NCI-H1417 treated with DMSO at 0.1 percent for 48 hours (cell line): ENCODE data around the gene ATP2C2.

ENCODE experiments used
- DNase-seq: peaks from one replicate; lab custom pipeline; 2025; lab: John Stamatoyannopoulos, UW

The ATP2C2 gene

DNA sequence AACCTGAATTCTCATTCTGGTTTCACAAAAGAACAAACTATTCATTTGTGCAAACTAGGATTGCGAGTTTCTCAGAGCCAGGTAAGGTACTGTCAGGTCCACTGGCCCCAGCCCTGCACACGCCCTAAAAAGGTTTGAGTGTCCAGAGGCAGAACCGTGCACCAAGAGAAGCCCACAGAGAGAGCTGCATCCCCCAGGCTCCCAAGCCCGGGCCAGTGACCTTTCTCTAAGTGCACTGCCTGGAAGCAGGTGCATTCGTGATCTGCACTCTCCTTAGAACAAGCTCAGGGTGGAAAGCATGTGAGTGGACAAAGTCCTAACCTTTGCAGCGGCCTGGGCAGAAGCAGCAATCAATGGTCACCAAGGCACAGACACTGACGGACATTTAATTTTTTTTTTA lies 109.3 kb downstream of the ATP2C2 start:
- DNase-seq, result no peak

DNA sequence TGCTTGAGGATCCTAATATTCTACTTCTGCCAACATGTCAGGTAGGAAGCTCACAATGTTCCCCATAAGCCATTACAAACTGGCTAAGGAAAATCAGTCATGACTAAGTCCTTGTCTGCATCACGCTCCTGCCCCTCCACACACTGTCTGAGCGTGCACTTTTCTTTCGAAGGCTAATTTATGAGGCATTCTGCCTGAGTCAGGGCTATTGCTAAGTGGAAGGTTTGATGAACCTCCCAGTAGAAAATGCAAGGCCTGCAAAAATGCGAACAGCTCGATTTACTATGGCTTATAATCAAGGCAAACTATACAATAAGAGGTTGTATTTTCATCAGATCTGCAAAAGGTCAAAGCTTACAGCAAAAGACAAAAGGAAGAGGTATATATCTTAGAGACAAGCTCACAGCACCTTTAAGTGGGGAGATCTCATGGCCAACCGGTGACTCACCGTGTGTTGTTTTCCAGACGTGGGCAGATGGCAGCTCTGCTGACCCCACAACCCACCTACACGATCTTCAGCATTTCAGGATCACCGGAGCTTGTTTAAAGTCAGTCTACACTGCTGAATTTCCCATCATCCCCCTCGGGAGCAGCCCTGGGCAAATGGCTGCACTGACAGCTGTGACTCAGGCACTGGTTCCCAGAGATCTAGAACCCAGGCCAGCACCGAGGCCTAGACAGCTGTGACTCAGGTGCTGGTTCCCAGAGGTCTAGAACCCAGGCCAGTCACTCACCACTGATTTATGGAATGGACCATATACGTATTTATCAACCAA lies 110.0 kb downstream of the ATP2C2 start:
- DNase-seq, result no peak

GRCh38 chr16:84479716-84480450 lies 111.5 kb downstream of the ATP2C2 start:
- DNase-seq, result no peak

DNA sequence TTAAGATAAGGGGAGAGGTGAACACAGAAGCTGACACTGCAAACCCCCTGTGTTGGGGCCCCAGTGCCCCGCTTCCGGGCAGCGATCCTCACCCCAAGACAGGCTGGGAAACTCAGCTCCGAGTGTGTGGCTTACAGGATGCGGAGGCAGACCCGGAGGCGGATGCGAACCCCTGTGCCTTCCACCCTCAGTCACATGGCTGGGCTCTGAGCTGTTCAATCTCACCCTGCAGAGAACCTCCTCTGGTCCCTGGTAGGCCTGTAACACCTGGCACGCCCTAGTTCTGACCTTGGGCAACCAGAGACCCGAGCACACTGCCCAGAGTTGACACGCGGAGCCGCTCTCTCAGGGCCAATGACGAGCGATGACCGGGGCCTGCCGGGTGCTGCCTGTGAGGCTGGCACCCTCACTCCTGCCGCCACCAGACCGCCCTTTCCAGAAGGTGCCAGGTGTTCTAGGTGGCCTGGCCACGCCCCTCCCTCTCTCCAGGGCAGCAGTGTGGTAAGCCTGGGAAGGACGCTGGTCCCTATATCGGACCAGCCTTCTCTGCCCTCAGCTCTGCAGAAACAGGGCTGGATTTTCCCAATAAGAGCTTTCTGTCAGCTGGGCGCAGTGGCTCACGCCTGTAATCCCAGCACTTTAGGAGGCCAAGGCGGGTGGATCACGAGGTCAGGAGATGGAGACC lies 112.9 kb downstream of the ATP2C2 start:
- no peak for DNase-seq

DNA sequence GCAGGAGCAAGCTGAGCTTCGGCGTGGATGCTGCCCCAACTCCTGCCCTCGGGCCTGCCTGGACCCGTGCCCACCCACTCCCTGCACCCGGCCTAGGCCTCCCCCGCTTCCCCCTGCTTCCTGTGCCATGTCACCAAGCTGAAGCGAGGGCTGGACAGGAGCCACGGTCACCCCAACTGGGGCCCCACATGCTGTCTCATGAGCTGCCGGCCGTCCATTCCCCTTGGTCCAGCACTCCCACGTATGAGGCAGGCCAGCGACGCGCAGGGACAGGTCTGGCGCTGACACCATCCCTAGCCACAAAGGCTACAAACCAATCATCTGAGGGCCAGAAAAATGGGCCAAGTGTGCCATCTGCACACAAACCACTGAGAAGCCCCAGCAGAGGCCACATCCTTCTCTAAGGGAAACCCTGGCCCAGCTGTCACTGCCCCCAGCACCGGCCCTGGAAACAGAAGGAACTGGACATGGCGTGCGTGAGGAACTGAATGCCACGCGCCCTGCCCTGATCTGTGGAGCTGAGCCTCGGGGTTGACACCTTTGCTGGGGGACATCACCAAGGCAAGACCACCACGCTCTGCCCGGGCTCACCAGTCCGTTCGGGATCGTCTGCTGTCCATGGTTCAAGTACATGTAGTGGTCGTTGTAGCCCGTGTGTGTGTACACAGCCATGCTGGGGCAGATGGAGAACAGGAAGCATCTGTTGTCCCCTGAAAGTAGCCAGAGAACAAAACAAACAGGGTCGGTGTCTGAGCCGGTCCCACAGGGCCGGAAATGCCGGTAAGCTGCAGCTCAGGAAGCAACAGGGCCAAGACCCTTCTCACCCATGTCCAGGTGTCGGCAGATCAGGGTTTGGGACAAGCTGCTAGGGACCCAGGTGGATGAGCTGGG lies 113.9 kb downstream of the ATP2C2 start:
- no peak for DNase-seq

DNA sequence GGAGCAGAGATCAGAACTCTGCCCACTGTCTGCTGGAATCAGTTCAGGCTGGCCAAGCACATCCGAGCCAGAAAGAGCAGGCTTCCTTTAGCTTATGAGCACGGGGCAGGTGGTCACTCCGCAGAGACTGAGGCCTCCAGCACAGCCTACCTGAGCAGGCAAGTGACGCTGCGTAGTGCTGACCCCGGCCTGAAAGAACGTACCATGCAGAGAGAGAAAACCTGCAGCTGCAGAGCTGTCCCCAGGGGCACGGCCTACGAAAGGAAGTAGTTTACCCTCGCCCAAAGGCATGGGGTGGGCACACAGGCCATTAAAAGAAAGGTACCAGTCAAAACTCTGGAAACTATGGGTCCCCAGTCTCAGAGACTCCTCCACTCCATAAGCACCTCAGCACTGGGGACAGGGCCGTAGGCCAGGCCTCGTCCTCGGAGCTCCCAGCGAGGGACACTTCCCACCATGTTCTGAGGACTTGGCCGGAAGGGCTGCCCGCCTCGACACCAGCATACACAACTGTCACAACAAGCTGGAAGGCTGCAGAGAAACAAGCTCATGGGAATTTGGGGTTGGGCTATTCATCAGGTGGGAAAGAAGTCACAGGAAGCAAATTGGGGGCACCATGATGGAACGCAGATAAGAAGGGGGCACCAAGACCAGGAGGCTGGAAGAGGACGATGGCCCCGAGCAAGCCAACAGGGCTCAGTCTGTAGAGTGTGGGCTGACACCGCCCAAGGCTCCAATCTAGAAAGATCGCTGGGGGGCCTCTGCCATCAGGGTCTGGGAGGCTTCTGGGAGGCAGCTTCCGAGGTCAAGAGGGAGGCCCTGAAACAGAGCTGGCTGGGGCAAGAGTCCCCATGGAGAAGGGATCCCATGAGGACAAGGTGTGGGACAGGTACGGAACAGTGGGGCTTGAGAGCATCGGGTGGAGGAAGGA lies 114.9 kb downstream of the ATP2C2 start:
- DNase-seq, result no peak

- no peak for DNase-seq
Observed at GRCh38 chr16:84483882-84484565, 115.7 kb downstream of the ATP2C2 start.

DNA sequence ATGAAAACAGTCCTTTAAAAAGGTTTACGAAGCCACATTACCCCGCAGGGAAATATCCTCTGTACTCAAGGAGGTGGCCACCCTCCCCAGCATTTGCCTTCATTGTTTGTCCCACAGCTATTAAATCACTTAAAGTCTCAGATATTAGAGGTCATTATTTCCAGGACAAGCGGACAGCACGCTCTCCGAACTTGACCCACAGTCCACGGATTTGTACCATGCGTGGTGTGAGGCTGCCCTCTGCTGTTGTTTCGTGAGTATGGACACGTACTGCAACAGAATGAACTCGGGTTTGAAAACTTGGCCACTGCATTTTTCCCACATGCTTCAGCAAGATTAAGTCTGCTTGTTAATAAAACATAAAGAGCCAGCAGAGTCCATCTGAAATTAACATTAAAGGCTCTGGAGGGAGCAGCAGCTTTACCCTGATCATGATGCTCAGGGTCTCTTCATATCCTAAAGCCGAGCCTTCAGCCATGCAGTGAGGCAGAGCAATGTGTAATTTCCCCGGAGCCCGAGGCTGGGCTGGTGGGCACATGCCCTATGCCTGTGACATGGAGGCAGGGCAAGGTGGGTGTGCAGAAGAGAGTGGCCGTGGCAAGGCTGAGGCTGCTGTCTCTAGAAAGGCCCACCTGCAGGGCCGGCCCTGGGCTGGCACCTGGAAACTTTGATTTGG lies 116.4 kb downstream of the ATP2C2 start:
- DNase-seq, result no peak

GRCh38 chr16:84485255-84486010 lies 117.1 kb downstream of the ATP2C2 start:
- no peak for DNase-seq

- DNase-seq, result no peak
Observed at GRCh38 chr16:84486126-84486525, 117.8 kb downstream of the ATP2C2 start.

DNA sequence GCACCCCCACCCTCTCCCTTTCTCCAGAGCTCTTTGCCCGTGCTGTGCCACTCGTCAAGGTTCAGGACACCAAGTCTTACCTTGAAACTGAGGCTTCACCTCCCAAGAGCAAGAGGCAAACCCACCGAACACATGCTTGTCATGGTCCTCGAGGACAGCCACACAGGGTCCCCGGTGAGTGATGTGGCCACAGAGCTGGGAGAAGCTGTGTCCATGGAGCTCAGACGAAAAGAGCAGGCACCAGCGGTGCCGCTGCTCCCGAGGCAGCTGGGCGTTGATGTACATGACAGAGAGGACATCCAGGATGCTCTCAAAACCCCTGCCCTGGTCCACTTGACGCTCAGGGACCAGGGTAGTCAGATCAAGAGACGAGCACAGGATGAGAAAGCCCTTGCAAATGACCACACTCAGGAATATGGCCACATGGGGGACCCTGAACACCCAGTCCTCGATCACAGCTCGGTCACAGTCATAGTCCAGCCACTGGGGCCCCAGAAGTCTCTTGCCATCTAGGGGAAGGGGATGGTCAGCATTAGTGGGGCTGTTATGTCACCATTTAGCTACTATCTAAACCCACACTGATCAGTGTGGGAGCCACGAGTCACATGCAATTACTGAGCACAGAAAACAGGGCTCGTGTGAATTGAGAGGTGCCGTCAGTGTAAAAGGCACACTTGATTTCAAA lies 118.4 kb downstream of the ATP2C2 start:
- no peak for DNase-seq

DNA sequence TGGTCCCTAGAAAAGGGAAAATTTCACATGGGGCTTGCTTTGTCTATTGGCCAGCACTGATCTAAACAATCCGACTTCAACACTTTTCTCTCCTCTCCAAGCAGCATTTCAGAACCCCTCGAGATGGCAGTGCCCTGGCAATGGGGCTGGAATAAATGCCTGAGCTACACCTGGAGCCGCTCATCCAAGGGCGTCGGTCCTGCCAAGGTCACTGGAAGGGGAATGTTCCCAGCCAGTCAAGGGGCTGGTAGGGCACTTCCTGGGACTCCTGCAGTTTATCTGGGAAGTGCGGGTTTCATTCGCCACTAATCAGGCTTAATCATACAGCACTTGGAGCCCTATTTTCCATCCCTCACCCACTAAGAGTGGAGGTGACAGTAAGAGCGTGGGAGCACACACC lies 119.0 kb downstream of the ATP2C2 start:
- no peak for DNase-seq

DNA sequence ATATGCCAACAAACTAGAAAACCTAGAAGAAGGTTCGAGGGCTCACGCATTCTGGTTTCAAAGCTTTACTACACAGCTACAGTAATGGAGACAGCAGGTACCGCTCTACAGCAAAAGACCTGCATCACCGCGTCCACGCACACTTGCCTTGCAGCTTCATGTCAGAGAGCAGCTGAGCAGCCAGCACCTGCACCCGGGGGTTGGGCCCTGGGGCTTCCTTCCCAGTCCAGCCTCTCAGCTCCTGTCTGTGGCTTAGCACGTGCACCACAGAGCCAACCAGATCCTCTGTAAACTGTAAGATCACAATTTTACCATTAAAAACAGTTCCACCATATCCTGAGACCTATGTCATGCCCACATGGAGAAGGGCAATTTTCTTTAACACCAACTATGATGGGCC lies 120.8 kb downstream of the ATP2C2 start:
- DNase-seq, result no peak

GRCh38 chr16:84495506-84495905 lies 127.2 kb downstream of the ATP2C2 start:
- DNase-seq, result no peak

DNA sequence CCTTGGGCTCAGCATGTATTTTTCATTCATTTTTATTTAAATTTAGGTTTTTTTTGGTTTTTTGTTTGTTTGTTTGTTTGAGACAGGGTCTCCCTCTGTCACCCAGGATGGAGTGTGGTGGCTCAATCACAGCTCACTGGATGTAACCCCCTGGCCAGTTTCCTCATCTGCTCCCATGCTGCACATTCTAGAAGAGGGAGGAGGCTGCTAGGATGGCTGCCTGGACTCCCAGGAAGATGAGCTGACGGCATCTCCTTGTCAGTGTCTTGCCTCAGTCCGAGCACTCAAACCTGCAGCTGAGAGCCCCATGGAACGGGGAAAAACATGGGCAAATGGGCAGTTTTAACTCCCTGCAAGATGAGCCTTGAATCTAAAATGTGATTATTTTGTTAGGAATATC lies 128.7 kb downstream of the ATP2C2 start:
- DNase-seq, result no peak

GRCh38 chr16:84497418-84498222 lies 129.3 kb downstream of the ATP2C2 start:
- no peak for DNase-seq

- no peak for DNase-seq
Observed at GRCh38 chr16:84498223-84498610, 129.9 kb downstream of the ATP2C2 start.
